IMR-90 (cell line): ENCODE measurements around the gene SHISA6. TPM values are rescaled to one million over a fixed set of nuclear protein-coding genes. Genes with fewer than 3 reads are reported as not detected.

Source experiments
- ATAC-seq: fragments of 200-7000 bp; cut with Tn5 transposase; 2 replicates; pipeline ENCODE4 v1.9.1; 2020; ENCODE audit warnings: low read depth, mild to moderate bottlenecking, moderate library complexity
- BruUV-seq: library from RNA; stranded (reverse); fragments of 400-500 nt; replicated peaks from 2 replicates; lab custom pipeline; 2021; lab: Mats Ljungman, UMichigan
- CTCF ChIA-PET: fragments of 300-600 bp; formaldehyde crosslinking; extraction: SDS; loops from one replicate; lab custom pipeline; 2021; ENCODE audit warnings: antibody characterized with exemption; lab: Yijun Ruan, JAX
- POLR2A ChIA-PET: fragments of 300-600 bp; sonication (Branson Sonifier 250); formaldehyde crosslinking; loops from one replicate; lab custom pipeline; 2022; ENCODE audit warnings: antibody characterized with exemption; ENCODE audit not compliant: unreplicated experiment; lab: Charles Lee
- DNase-seq: peaks from one replicate; pipeline ENCODE4 v3.0.0; 2013
- H2AFZ ChIP-seq: replicated peaks from 2 replicates; pipeline ENCODE3; 2013; ENCODE audit warnings: low read length, mild to moderate bottlenecking; ENCODE audit not compliant: poor library complexity
- H2AK5ac ChIP-seq: 2 replicates; pipeline ENCODE4 v1.6.1; 2013; ENCODE audit warnings: low read depth, low read length, inconsistent platforms
- H2AK9ac ChIP-seq: replicated peaks from 2 replicates; pipeline ENCODE3; 2013; ENCODE audit warnings: mild to moderate bottlenecking, low read depth, low read length, moderate library complexity; ENCODE audit not compliant: poor library complexity
- H2BK120ac ChIP-seq: 2 replicates; pipeline ENCODE4 v1.6.1; 2013; ENCODE audit warnings: low read depth, low read length, inconsistent platforms
- H2BK15ac ChIP-seq: 3 replicates; pipeline ENCODE4 v1.6.1; 2013; ENCODE audit warnings: low read depth, low read length, inconsistent platforms
- H2BK20ac ChIP-seq: 2 replicates; pipeline ENCODE4 v1.6.1; 2013; ENCODE audit warnings: low read depth, mild to moderate bottlenecking, inconsistent platforms, low read length, moderate library complexity
- H2BK5ac ChIP-seq: 2 replicates; pipeline ENCODE4 v1.6.1; 2013; ENCODE audit warnings: mild to moderate bottlenecking, low read depth, low read length, inconsistent platforms; ENCODE audit not compliant: poor library complexity, severe bottlenecking
- H3K14ac ChIP-seq: replicated peaks from 2 replicates; pipeline ENCODE4 v1.6.1; 2013; ENCODE audit warnings: low read depth, low read length, inconsistent platforms
- H3K18ac ChIP-seq: 2 replicates; pipeline ENCODE4 v1.6.1; 2013; ENCODE audit warnings: low read depth, low read length, control low read depth
- H3K23ac ChIP-seq: 2 replicates; pipeline ENCODE4 v1.6.1; 2013; ENCODE audit warnings: low read depth, low read length, inconsistent platforms
- H3K27ac ChIP-seq: 2 replicates; pipeline ENCODE4 v1.5.1; 2013; ENCODE audit warnings: mild to moderate bottlenecking, control low read depth, low read length; ENCODE audit not compliant: insufficient read depth
- H3K27me3 ChIP-seq: 2 replicates; pipeline ENCODE4 v1.6.1; 2013; ENCODE audit warnings: low read length; ENCODE audit not compliant: control insufficient read depth, insufficient read depth
- H3K36me3 ChIP-seq: 2 replicates; pipeline ENCODE4 v1.6.1; 2013; ENCODE audit warnings: low read length, mixed read lengths; ENCODE audit not compliant: control insufficient read depth, insufficient read depth
- H3K4ac ChIP-seq: 2 replicates; pipeline ENCODE4 v1.6.1; 2013; ENCODE audit warnings: low read depth, low read length, inconsistent platforms
- H3K4me1 ChIP-seq: 2 replicates; pipeline ENCODE4 v1.6.1; 2013; ENCODE audit warnings: low read length, mixed read lengths; ENCODE audit not compliant: control insufficient read depth, insufficient read depth
- H3K4me2 ChIP-seq: 2 replicates; pipeline ENCODE4 v1.6.1; 2013; ENCODE audit warnings: low read depth, mild to moderate bottlenecking, control low read depth, low read length, moderate library complexity
- H3K4me3 ChIP-seq: 2 replicates; pipeline ENCODE4 v1.5.1; 2013; ENCODE audit warnings: low read depth, mild to moderate bottlenecking, control low read depth, low read length, moderate library complexity; ENCODE audit not compliant: insufficient read depth
- H3K56ac ChIP-seq: 2 replicates; pipeline ENCODE4 v1.6.1; 2013; ENCODE audit warnings: low read length, inconsistent platforms; ENCODE audit not compliant: insufficient read depth; ENCODE audit errors: extremely low read depth
- H3K79me1 ChIP-seq, 2 experiments: 2 replicates each; pipeline ENCODE4 v1.6.1; 2013; ENCODE audit warnings: low read length in 2 of 2, inconsistent platforms in 1 of 2, low read depth in 1 of 2
- H3K9ac ChIP-seq: 2 replicates; pipeline ENCODE4 v1.6.1; 2013; ENCODE audit warnings: low read depth, low read length, control low read depth
- H3K9me1 ChIP-seq: 2 replicates; pipeline ENCODE4 v1.6.1; 2013; ENCODE audit warnings: low read length, inconsistent platforms; ENCODE audit not compliant: insufficient read depth
- H3K9me3 ChIP-seq: 2 replicates; pipeline ENCODE4 v1.6.1; 2013; ENCODE audit warnings: low read length; ENCODE audit not compliant: control insufficient read depth, insufficient read depth
- H4K20me1 ChIP-seq: 2 replicates; pipeline ENCODE4 v1.6.1; 2013; ENCODE audit warnings: low read length, inconsistent platforms; ENCODE audit not compliant: insufficient read depth
- H4K5ac ChIP-seq: 2 replicates; pipeline ENCODE4 v1.6.1; 2013; ENCODE audit warnings: mild to moderate bottlenecking, low read depth, low read length, control low read depth
- H4K8ac ChIP-seq, 2 experiments: 2 replicates each; pipeline ENCODE4 v1.6.1; 2013; ENCODE audit warnings: low read depth in 2 of 2, low read length in 2 of 2, control low read depth in 1 of 2, inconsistent platforms in 1 of 2
- H4K91ac ChIP-seq: 2 replicates; pipeline ENCODE4 v1.6.1; 2013; ENCODE audit warnings: low read depth, low read length, inconsistent platforms; ENCODE audit not compliant: insufficient read depth
- BHLHE40 ChIP-seq: fragments of 150-350 bp; IDR thresholded peaks from 2 replicates; pipeline ENCODE4 v1.6.1; 2016; ENCODE audit warnings: mild to moderate bottlenecking, low read depth, low read length
- CEBPB ChIP-seq: IDR thresholded peaks from 2 replicates; pipeline ENCODE4 v1.6.1; 2012; ENCODE audit warnings: low read depth, low read length, improper control_type of control experiment
- CHD1 ChIP-seq: IDR thresholded peaks from 2 replicates; pipeline ENCODE4 v1.6.1; 2012; ENCODE audit warnings: low read depth, low read length, improper control_type of control experiment
- FOS ChIP-seq: fragments of 150-350 bp; IDR thresholded peaks from 2 replicates; pipeline ENCODE4 v1.6.1; 2016; ENCODE audit warnings: low read depth, low read length
- MAFK ChIP-seq: IDR thresholded peaks from 2 replicates; pipeline ENCODE4 v1.6.1; 2012; ENCODE audit warnings: low read depth, low read length, improper control_type of control experiment
- MAZ ChIP-seq: IDR thresholded peaks from 2 replicates; pipeline ENCODE4 v1.6.1; 2012; ENCODE audit warnings: low read depth, mild to moderate bottlenecking, low read length, improper control_type of control experiment, moderate library complexity, borderline replicate concordance
- MXI1 ChIP-seq: IDR thresholded peaks from 2 replicates; pipeline ENCODE4 v1.6.1; 2012; ENCODE audit warnings: low read depth, mild to moderate bottlenecking, low read length, moderate library complexity, borderline replicate concordance
- NFE2L2 ChIP-seq: fragments of 150-350 bp; IDR thresholded peaks from 2 replicates; pipeline ENCODE4 v1.6.1; 2016; ENCODE audit warnings: low read depth, mild to moderate bottlenecking, low read length
- POLR2A ChIP-seq: IDR thresholded peaks from 2 replicates; pipeline ENCODE4 v1.6.1; 2012; ENCODE audit warnings: mild to moderate bottlenecking, low read depth, low read length
- RAD21 ChIP-seq: IDR thresholded peaks from 2 replicates; pipeline ENCODE4 v1.6.1; 2012; ENCODE audit warnings: low read length, improper control_type of control experiment
- RCOR1 ChIP-seq: IDR thresholded peaks from 2 replicates; pipeline ENCODE4 v1.6.1; 2012; ENCODE audit warnings: mild to moderate bottlenecking, low read length, improper control_type of control experiment; ENCODE audit not compliant: insufficient replicate concordance
- RFX5 ChIP-seq: IDR thresholded peaks from 2 replicates; pipeline ENCODE4 v1.8.0; 2012; ENCODE audit warnings: low read depth, mild to moderate bottlenecking, low read length, moderate library complexity
- SMC3 ChIP-seq: fragments of 150-350 bp; IDR thresholded peaks from 2 replicates; pipeline ENCODE4 v1.6.1; 2016; ENCODE audit warnings: low read depth, mild to moderate bottlenecking, antibody characterized with exemption, low read length, moderate library complexity
- USF2 ChIP-seq: fragments of 150-350 bp; IDR thresholded peaks from 2 replicates; pipeline ENCODE4 v1.6.1; 2017; ENCODE audit warnings: mild to moderate bottlenecking, antibody characterized with exemption, low read length, low read depth
- WGBS, 2 experiments: methylation state at CpG; one replicate each; pipeline versions ENCODE4 v1.1.5 to v1.1.7; 2013; ENCODE audit warnings: missing lambda C conversion rate in 2 of 2; ENCODE audit not compliant: insufficient read length in 1 of 2; ENCODE audit errors: extremely low coverage in 2 of 2; 5-methylcytosine and 5-hydroxymethylcytosine counted together
- dilution Hi-C: fragments of 300-500 bp; cut with HindIII; formaldehyde crosslinking; loops from one replicate; pipeline ENCODE4 v1.14.3; 2018; ENCODE audit warnings: low sequenced_read_pairs; ENCODE audit not compliant: unreplicated experiment
- in situ Hi-C: fragments of 300-500 bp; cut with MboI; formaldehyde crosslinking; loops from 3 replicates; pipeline ENCODE4 v1.14.3; 2019; ENCODE audit warnings: low sequenced_read_pairs, inconsistent platforms, mixed read lengths
- intact Hi-C: fragments of 100-400 bp; cut with micrococcal nuclease; formaldehyde crosslinking; loops from 2 replicates; pipeline ENCODE4 v1.10.0; 2022
- polyA plus RNA-seq, 3 experiments: library from polyadenylated mRNA; depleted of rRNA; stranded (reverse); fragments of >200 nt; gene quantifications; 2 replicates each; pipeline ENCODE4 v1.2.3, GENCODE V29; 2012; ENCODE audit warnings: low replicate concordance in 1 of 3
- total RNA-seq: library from RNA; depleted of rRNA; stranded (reverse); fragments of >200 nt; gene quantifications from 2 replicates; pipeline ENCODE4 v1.2.3, GENCODE V29; 2012
- TF ChIP-seq, protein P1 (sequence below): conservative IDR thresholded peaks from 2 replicates; pipeline ENCODE4 v1.5.1; 2012; ENCODE audit warnings: mild to moderate bottlenecking, low read depth, low read length, improper control_type of control experiment
- TF ChIP-seq, protein P2 (sequence below): fragments of 150-350 bp; IDR thresholded peaks from 2 replicates; pipeline ENCODE4 v1.6.1; 2016; ENCODE audit warnings: low read depth, mild to moderate bottlenecking, low read length, moderate library complexity, borderline replicate concordance

The SHISA6 gene
- total and polyA plus RNA-seq, 2 of the 4 experiments (the other 2 are of a cell fraction), result not detected

DNA sequence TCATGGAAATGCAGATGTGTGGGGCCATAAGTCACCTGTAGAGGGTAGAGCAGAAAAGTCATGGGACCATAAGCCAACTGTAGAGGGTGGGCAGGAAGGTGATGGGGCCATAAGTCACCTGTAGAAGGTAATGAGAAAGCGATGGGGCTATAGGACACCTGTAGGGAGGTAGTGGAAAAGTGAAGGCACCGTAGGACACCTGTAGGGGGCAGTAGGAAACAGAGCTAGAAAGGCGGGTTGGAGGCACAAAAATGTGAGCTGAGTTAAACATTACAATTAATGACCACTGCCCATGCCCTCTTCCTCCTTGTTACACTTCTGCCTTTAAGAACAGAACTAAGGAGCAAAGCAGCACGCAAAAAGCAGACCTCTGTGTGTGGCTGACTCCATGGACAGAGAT lies 150.1 kb downstream of the SHISA6 start:
- in situ Hi-C loops, result no loop called here
- WGBS, 2 experiments, result 0% methylated on average over 1 of the region's 4 CpGs; no CpG with 5 or more reads in 1 of the 2 experiments
- Histone ChIP-seq H2BK5ac (no peak overlapping the region), H2AK5ac (no peak overlapping the region), H3K23ac (no peak overlapping the region), H3K27ac (no peak overlapping the region), H3K27me3 (no peaks in the 10 kb centered on the region), H2AK9ac (no peak overlapping the region), H4K8ac (no peak overlapping the region), H3K9me1 (no peaks in the 10 kb centered on the region), H2BK20ac (no peak overlapping the region), H3K9ac (no peak overlapping the region), H3K4me2 (no peak overlapping the region), H4K5ac (no peak overlapping the region), H3K4ac (no peak overlapping the region), H4K91ac (no peak overlapping the region), H3K79me1 (no peaks in the 10 kb centered on the region), H3K36me3 (no peaks in the 10 kb centered on the region), H3K4me1 (no peaks in the 10 kb centered on the region), H4K20me1 (no peaks in the 10 kb centered on the region), H2BK15ac (no peak overlapping the region), H3K56ac (no peak overlapping the region), H3K9me3 (peaks cover 37% of the 10 kb centered on the region), H3K14ac (no peak overlapping the region), H2AFZ (no peak overlapping the region), H3K4me3 (no peak overlapping the region), H3K18ac (no peak overlapping the region), H2BK120ac (no peak overlapping the region)
- no peak for DNase-seq
- dilution Hi-C loops, result no loop called here
- ATAC-seq, result no peak
- intact Hi-C loops, result no loop called here
- no TSS peak for BruUV-seq
- TF ChIP-seq BHLHE40, result no peak
- no peak for TF ChIP-seq RAD21
- TF ChIP-seq, protein P1, sequence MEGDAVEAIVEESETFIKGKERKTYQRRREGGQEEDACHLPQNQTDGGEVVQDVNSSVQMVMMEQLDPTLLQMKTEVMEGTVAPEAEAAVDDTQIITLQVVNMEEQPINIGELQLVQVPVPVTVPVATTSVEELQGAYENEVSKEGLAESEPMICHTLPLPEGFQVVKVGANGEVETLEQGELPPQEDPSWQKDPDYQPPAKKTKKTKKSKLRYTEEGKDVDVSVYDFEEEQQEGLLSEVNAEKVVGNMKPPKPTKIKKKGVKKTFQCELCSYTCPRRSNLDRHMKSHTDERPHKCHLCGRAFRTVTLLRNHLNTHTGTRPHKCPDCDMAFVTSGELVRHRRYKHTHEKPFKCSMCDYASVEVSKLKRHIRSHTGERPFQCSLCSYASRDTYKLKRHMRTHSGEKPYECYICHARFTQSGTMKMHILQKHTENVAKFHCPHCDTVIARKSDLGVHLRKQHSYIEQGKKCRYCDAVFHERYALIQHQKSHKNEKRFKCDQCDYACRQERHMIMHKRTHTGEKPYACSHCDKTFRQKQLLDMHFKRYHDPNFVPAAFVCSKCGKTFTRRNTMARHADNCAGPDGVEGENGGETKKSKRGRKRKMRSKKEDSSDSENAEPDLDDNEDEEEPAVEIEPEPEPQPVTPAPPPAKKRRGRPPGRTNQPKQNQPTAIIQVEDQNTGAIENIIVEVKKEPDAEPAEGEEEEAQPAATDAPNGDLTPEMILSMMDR, result no peak
- no peak for TF ChIP-seq MAZ
- no peak for TF ChIP-seq CEBPB
- no peak for TF ChIP-seq MXI1
- TF ChIP-seq FOS, result no peak
- TF ChIP-seq CHD1, result no peak
- TF ChIP-seq RFX5, result no peak
- no peak for TF ChIP-seq USF2
- no peak for TF ChIP-seq POLR2A
- no peak for TF ChIP-seq NFE2L2
- TF ChIP-seq SMC3, result no peak
- TF ChIP-seq RCOR1, result no peak
- TF ChIP-seq, protein P2, sequence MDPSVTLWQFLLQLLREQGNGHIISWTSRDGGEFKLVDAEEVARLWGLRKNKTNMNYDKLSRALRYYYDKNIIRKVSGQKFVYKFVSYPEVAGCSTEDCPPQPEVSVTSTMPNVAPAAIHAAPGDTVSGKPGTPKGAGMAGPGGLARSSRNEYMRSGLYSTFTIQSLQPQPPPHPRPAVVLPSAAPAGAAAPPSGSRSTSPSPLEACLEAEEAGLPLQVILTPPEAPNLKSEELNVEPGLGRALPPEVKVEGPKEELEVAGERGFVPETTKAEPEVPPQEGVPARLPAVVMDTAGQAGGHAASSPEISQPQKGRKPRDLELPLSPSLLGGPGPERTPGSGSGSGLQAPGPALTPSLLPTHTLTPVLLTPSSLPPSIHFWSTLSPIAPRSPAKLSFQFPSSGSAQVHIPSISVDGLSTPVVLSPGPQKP, result no peak
- no peak for TF ChIP-seq MAFK
- POLR2A ChIA-PET, result no interaction called here
- CTCF ChIA-PET, result no interaction called here
